PFSK-1 (cell line): ENCODE measurements around the gene TBXAS1.

Source experiments
- POLR2AphosphoS5 ChIP-seq: IDR thresholded peaks from 2 replicates; pipeline ENCODE4 v1.6.1; 2012; ENCODE audit warnings: low read depth, mild to moderate bottlenecking, control low read depth, low read length, moderate library complexity
- TAF1 ChIP-seq: IDR thresholded peaks from 2 replicates; pipeline ENCODE4 v1.6.1; 2012; ENCODE audit warnings: low read length, control low read depth, borderline replicate concordance; ENCODE audit not compliant: insufficient read depth
- TF ChIP-seq, protein P1 (sequence below), 2 experiments: IDR thresholded peaks; 2 replicates each; pipeline versions ENCODE4 v1.6.1 to v1.8.0; 2011 to 2012; ENCODE audit warnings: low read depth in 2 of 2, low read length in 2 of 2, control low read depth in 1 of 2, inconsistent platforms in 1 of 2, mild to moderate bottlenecking in 1 of 2, moderate library complexity in 1 of 2; ENCODE audit not compliant: insufficient read depth in 1 of 2

DNA sequence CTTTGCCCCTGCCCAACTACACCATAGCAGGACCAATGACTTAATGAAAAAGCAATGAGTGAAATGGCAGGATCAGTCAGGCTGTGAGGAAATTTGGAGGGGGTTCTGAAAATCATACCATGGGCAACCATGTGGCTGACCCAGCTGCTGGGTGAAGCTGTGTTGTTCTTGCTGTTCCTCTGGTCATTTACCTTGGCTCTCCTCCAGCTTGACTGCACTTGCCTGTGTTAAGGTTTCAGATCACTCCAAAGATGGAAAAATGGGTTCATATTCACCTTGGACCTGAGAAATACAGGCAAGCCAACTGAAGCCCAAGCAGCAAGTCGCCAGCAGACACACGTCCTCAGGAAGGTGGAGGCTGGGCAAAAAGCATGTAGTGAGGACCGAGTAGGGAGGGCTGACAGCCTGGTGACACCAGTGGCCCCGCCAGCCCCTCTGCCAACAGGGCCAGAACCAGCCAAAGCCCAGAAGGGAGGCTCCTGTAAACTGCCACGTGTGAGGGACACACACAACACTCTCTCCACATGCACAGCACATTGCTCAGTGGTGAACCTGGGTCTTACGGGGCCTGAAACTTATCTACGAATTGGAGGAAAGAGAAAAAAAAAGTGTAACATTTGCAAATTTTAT lies 193.6 kb downstream of the TBXAS1 start:
- TF ChIP-seq TAF1 (no peak), POLR2AphosphoS5 (no peak)
- TF ChIP-seq, protein P1, sequence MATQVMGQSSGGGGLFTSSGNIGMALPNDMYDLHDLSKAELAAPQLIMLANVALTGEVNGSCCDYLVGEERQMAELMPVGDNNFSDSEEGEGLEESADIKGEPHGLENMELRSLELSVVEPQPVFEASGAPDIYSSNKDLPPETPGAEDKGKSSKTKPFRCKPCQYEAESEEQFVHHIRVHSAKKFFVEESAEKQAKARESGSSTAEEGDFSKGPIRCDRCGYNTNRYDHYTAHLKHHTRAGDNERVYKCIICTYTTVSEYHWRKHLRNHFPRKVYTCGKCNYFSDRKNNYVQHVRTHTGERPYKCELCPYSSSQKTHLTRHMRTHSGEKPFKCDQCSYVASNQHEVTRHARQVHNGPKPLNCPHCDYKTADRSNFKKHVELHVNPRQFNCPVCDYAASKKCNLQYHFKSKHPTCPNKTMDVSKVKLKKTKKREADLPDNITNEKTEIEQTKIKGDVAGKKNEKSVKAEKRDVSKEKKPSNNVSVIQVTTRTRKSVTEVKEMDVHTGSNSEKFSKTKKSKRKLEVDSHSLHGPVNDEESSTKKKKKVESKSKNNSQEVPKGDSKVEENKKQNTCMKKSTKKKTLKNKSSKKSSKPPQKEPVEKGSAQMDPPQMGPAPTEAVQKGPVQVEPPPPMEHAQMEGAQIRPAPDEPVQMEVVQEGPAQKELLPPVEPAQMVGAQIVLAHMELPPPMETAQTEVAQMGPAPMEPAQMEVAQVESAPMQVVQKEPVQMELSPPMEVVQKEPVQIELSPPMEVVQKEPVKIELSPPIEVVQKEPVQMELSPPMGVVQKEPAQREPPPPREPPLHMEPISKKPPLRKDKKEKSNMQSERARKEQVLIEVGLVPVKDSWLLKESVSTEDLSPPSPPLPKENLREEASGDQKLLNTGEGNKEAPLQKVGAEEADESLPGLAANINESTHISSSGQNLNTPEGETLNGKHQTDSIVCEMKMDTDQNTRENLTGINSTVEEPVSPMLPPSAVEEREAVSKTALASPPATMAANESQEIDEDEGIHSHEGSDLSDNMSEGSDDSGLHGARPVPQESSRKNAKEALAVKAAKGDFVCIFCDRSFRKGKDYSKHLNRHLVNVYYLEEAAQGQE (IDR thresholded peaks at IDR 0.05; ENCODE audit: insufficient read depth in 1 of 2, low read depth in 2 of 2, low read length in 2 of 2): no peak
